HG03439 (cell line): Measurements from ENCODE around the gene C11orf54.

Experiments used
- ATAC-seq: cut with Tn5 transposase; IDR thresholded peaks from one replicate; pipeline ENCODE4 v1.9.1; 2021; ENCODE audit warnings: mild to moderate bottlenecking, moderate library complexity; ENCODE audit not compliant: unreplicated experiment

Gene C11orf54

DNA sequence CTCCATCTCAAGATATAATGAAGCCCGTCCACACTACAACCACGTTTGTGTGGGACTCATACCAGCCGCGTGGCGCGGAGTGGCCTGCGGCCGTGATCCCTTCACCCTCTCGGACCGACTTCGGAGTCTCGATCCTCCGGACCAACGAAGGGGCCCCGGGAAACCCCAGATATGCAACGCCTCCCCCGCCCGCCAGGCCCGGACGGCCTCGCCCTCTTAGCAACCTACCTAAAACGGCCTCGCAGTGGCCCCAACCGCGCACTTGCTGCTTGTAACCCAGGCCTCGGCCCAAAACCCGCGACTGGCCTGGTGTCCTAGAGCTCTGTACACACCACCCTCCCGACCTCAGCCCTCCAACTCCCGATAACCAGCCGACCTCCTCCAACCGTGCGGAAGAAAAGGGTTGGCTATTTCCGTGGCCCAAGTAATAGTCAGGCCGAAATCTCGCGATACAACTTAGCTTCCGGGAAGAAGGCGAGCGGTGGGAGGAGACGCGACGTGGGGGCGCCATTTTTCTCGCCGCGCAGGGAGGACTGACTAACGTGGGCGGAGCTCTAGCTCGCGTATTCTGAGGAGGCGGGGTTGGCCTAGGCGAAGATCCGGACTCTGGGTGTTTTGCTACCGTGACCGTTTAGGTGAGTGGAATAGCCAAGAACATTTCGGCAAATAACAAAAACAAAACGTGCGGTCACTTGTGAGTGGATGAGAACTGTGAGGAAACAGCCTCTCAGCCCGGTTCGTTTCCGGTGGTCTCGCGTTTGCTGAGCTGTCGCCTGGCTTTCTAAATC is at the start of gene C11orf54, which contains the start of gene TAF1D:
C11orf54 (plus strand) TSS at position 579 of the 788 bp plus-strand sequence. CDS start 5,722 bp downstream, outside the sequence.
TAF1D (minus strand) TSS at position 402 of the 788 bp plus-strand sequence. CDS start 2,191 bp downstream, outside the sequence.
- peak; percentile 84 for ATAC-seq

DNA sequence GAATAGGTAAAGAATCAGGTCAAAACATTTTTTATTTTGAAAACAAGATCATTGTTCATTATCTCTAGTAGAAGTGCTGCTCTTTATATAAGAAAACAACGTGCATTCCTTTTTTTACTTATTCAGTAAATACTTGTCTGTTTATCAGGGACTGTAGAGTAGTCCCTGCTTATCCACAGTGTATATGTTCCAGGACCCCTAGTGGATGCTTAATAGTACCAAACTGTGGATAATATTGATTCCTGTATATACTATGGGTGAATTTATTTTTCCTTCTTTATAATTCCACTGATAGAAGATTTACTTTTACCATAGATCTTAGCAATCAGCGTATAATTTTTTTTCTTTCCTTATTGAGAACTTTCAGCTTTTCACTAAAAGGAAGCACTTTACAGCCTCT is 47.4 kb upstream of the C11orf54 start:
- no peak for ATAC-seq

DNA sequence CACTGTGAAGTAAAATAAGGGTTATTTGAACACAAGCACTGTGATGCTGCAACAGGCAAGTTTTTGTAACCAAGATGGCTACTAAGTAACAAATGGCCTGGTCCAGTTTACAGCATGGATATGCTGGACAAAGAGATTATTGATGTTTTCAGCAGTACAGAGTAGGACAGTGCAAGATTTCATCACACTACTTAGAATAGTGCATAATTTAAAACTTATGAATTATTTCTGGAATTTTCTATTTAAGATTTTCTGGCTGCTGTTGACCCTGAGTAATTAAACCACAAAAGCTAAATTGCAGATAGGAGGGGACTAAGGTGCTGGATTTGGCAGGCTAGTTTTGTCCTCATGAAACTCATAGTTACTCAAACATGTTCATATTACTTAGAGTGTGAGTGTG is 46.9 kb upstream of the C11orf54 start:
- ATAC-seq: no peak

DNA sequence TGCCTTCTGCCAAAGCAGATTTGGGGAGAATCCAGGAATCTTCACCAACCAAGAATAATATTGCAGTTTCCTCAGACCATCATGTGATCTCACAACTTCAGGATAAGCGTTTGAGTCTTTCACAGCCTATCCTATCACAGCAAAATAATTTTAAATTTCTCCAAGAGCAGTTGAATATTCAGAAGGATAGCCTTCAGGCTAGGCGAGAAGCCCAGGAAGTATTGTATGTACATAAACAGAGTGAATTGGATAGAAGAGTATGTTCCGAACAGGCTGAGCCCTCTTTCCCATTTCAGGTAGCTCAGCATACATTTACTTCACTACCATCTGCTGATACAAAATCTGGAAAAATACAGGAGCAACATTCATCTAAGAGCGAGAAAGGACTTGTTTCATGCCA is 43.9 kb upstream of the C11orf54 start:
- ATAC-seq: no peak

DNA sequence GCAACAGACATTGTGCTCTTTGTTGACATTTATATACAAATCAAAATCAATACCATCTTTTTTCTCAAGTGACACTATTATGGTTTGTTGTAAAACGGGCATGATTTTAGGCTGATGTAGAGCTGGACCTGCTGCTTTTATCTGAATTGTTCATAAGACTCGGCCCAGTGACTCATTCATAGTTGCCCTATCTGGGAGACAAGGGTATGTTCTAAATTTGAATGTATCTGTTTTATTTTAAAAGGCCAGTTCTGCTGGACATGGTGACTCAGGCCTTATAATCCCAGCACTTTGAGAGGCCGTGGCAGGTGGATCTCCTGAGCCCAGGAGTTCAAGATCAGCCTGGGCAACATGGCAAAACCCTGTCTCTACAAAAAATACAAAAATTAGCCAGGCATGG is 40.6 kb upstream of the C11orf54 start:
- no peak for ATAC-seq

DNA sequence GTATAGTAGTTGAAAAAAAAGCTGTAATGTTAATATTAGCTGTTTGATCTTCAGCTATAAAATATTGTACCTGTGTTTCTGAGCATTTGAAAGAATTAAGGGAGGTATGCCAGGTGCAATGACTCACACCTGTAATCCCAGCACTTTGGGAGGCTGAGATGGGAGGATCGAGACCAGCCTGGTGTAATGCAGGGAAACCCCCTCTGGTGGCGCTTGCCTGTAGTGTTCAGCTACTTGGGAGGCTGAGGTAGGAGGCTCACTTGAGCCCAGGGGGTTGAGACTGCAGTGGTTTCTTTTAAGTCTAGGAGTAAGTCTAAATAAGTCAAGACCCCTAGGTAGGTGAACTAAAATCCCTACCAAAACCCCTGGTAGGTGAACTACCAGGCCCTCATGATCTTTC is 37.2 kb upstream of the C11orf54 start:
- ATAC-seq: no peak

DNA sequence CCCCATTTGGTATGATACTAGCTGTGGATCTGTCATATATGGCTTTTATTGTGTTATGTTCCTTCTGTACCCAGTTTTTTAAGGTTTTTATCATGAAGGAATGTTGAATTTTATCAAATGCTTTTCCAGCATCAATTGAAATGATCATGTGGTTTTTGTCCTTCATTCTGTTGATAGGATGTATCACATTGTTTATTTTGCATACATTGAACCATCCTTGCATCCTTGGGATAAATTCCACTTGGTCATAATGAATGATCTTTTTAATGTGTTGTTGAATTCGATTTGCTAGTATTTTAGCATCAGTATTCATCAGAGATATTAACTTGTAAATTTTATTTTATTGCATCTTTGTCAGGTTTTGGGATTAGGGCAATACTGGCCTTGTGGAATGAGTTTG is 31.2 kb upstream of the C11orf54 start:
- ATAC-seq: no peak

DNA sequence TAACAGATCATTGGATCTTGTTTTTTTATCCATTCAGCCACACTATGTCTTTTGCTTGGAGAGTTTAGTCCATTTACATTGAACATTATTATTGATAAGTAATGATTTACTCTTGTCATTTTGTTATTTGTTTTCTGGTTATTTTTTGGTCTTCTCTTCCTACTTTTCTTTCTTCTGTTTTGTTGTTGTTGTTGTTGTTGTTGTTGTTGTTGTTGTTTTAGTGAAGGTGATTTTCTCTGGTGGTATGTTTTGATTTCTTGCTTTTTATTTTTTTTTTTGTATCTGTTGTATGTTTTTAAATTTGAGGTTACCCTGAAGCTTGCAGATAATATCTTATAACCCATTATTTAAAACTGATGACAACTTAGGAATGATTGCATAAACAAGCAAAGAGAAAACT is 28.8 kb upstream of the C11orf54 start:
- no peak for ATAC-seq

DNA sequence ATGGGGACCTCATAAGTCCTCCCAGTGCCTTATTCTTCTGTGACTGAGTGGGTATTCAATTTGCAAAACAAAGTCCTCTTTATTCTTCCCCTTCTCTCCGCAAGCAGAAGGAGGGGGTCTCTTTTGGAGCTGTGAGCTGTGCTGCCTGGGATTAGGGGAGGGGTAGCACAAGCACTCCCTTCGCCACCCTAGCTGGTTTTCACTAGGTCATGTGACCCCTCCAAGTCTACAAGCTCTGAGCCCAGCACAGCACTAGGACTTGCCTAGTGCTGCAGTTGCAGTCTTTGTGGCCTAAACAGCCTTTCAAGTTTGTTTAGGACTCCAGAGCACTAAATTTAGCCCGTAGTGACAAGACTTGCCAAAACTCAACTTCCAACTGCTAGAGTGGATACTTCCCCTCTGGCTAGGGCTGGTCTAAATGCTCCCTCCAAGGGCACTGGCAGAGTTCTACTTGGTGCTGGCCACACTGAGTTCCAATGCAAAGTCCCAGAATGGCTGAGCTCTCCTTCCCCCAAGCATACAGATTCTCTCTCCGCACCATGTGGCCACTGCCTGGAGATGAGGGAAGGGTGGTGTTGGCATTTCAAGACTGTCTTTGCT is 25.6 kb upstream of the C11orf54 start:
- no peak for ATAC-seq

DNA sequence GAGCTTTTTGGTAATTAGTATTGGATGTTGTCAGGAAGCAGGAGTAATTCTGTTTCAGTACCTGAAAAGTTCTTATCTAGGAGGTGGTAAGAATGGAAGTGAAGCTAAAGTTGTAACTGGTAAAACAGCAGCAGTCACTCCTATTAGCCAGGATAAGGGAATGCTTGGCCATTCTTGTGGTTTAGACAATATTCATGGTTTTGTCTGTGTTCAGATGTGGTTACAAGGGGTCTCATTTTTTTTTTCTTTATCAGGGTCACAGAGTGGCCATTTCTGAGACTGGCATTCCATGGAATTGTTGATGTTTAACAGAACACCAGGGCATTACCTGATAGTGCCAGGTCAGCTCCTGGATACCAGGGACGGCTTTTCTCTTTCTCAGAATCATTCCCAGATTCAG is 24.0 kb upstream of the C11orf54 start:
- no peak for ATAC-seq

DNA sequence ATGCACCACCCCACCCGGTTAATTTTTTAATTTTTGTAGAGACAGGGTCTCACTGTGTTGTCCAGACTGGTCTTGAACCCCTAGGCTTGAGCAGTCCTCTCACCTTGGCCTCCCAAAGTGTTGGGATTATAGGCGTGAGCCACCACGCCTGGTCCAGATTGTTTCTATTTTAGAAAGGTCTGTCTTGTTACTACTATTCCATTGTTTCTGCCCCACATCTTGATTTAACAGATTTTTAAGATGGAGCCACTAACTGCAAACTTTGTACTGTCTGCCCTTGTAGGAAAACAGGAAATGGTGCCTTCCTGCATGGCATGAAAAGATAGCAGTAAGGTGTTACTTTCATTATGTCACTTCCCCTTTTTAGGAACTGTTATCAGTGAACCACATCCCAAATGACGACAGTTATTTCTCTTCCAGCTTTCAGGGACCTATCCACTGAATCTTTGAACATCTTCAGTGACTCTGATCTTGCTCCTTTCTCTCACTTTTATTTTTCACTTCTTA is 23.4 kb upstream of the C11orf54 start:
- ATAC-seq: no peak

DNA sequence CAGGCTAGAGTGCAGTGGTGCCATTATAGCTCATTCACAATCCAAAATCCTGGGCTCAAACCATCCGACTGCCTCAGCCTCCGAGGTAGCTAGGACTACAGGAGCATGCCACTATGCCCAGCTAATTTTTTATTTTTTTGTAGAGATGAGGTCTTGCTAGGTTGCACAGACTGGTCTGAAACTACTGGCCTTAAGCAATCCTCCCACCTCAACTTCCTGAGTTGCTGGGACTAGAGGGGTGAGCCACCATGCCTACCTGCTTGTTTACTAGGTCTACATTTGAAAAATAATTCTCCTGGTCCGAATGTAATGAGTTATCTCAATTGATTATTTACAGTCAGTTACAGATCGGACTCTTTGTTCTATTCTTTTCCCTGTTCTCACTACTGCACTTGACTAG is 22.2 kb upstream of the C11orf54 start:
- ATAC-seq: no peak

DNA sequence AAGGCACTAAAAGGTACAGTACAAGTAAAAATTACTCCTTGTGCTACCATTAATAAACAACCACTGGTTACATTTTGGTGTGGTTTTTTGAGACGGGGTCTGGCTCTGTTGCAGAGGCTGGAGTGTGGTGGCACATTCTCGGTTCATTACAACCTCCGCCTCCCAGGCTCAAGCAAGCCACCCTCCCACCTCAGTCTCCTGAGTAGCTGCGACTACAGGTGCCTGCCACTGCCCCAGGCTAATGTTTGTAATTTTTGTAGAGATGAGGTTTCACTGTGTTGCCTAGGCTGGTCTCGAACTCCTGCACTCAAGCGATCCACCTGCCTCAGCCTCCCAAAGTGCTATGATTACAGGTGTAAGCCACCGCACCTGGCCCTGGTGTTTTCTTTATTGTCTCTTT is 20.9 kb upstream of the C11orf54 start:
- no peak for ATAC-seq

DNA sequence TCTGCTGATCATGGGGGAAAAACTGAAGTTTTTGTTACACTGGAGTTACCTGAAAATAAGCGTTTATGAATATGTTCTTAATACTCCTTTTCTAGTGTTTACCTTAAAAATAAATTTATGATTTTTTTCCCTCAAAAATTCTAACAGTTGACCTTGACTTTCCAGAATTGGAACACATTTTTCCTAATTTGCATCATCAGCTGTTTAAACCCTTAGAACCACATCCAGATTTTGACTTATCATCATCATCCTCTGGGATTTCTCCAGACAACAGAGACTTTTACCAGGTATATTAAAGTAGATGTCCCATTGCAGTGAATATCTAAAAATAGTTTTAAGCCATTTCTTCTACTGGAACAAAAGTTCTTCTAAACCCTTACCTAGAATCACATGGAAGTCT is 17.4 kb upstream of the C11orf54 start:
- no peak for ATAC-seq

DNA sequence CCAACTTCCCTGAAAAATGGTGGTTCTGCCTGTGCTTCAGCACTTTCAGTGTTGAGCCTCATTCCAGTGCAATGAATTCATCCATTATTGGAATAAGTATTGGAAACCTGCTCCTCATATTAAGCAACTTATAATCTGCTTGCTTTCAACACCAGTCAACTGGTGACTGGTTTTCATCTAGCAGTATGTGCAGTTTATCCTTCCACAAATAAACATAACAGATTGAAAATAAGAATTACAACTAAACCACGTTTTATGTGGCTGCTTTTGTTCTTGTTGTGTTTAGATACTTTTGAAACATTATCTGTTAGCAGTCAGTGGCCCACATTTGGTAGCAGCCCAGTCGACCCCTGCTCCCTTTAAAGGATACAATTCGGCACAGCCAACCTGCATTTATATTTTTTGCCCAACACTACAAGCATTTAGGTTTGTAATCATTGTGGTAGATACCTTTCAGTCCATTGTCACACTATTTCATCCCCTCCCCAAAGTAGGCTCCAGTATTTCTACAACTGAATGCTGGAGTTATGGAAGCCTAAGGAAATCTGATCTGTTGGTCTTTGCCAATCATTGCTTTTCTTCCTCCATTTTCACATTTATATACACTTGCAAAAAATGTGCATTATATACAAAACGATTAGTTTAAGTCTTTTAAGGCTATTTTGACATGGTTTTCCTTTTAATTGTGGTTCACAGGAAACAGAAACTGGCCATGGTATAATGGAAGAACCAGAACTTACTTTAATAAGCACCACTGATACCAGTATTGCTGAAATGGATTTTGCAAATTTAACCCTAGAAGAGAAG is 13.3 kb upstream of the C11orf54 start:
- ATAC-seq: no peak

DNA sequence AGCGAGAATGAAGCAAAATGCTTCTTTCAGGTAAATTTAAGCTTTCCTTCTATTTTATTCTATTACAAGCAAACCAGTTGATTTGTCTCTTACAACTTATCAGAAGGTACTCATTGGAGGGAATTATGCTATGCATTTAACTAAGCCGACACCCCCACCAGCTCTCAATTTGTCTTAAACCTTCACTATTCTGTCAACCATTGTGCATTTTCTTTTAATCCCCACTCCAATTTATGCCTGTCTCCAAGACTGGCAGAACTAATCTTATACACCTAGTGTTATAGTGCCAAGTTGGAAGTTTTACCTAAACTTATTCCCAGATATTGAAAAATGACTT is 12.7 kb upstream of the C11orf54 start:
- ATAC-seq: no peak

DNA sequence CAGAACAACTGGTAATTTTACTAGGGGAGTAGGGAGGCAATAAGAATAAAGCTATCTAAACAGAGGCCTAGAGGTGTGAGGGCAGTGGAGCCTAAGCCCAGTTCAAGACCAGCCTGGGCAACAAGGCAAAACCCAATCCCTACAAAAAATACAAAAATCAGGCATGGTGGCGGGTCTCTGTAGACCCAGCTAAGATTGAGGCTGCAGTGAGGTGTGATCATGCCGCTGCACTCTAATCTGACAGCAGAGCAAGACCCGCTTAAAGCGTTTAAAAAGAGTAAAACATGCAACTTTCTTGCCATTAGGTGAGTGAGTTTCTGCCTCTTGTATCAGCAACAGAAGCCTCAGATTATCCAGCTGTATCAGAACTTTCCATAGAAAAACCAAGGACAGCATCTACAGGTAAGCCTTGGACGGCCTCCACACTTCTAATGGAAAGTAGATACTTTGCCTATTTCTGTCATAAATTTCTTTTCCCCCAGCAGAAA is 12.3 kb upstream of the C11orf54 start:
- no peak for ATAC-seq

DNA sequence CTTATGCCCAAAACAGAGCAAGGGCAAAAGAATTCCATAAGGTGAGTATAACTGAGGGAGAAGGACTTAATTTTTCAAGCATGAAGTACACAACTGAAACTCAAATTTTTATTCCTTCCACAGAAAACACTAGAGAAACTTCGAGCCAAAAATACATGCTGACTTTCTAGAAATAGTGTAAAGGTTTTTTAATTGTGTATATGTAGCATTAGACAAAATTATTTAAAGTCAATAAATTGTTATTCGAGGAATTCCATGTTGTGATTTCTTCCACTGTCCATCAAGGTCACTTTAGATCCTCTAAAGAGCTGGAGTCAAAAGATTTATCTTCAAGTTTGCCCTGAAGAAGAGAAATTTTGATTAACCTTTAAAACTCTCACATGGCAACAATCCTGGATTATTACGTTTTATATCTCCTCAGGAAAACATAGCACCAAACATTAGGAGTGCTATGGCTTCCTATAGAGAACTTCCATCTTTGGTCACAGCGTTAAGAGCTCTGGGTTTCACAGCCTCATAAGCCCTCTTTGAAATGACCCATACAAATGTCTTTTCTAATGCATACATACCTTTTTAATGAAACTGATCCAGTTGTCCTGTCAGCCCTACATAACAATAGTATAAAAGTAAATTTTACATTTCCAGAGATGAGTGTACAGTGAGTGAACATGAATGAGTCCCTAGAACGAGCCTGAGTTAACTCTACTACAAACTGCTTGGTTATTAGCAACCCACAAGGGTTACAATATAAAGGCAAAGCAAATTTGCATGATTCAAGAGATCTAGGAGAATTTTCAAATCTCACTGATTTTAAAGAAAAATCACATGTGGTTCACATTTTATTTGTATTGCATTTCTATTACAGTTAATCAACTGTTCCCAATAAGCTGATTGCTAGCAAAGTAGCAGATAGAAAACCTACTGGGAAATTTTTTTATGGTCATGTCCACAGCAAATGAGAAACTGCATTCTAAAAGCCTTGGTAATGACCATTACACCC is 11.1 kb upstream of the C11orf54 start:
- no peak for ATAC-seq

DNA sequence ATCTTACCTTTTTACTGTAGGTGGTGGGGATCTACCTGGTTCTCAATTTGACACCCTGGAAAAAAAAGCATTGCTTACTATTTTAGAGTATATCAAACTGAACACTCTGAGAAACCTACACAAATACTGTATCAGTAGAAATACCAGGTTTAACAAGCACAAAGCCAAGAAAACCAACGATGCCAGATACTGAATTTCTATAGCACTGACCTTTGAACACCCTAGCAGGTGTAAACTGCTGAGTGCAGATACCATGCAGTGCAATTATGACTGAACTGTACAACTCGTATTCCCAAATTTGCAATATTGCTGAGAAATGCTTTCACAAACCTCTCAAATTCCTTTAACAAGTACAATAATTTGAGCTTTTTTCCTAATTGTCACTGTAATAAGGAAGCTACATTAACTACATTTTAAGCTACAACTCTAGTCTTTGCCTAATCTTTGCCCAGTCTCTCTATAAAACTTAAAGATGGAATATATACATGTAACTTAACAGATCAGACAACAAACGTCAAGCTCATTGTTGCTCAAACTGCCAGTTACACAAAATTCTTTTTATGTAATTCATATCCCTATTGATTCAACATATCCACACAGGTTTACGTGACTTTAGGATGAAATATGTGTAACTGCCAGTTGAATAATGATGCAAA is 9.1 kb upstream of the C11orf54 start:
- ATAC-seq: no peak

DNA sequence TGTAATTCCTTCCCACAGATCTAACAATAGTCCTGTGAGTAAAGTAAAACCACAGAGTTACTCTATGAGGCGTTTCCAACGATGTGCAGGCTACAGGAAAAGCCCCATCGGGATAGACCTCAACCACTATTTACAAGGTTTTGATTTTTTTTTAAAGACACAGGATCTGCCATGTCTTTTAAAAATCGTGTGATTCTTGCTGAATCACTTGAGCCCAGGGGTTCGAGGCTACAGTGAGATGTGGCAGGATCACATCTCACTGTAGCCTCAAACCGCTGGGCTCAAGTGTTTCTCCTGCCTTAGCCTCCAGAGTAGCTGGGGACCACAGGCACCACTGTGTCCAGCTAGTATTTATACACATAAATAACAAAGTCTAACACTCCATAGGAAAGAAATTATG is 8.0 kb upstream of the C11orf54 start:
- no peak for ATAC-seq
